Measurements from ENCODE around the gene PP2D1.
A peak's percentile ranks its signal among the peaks of the same experiment; 100 is the strongest.

Gene PP2D1

GRCh38 chr3:20012164-20012563 is at the start of gene PP2D1:
PP2D1 (minus strand) TSS chr3:20012264; CDS start chr3:20012072, 192 bp downstream.
- no peak for DNase-seq (ENCODE audit: low read depth)
- TF ChIP-seq CTCF (IDR thresholded peaks at IDR 0.05; ENCODE audit: control insufficient read depth, extremely low read depth, insufficient read depth): no peak
- H3K4me3 ChIP-seq (ENCODE audit: low read depth, low read length): no peak within 1 kb of the TSS

GRCh38 chr3:20060974-20061685 is 49.1 kb upstream of the PP2D1 start:
- no peak for DNase-seq (ENCODE audit: low read depth)
- TF ChIP-seq CTCF (IDR thresholded peaks at IDR 0.05; ENCODE audit: control insufficient read depth, extremely low read depth, insufficient read depth): no peak

GRCh38 chr3:20059929-20060328 is 47.9 kb upstream of the PP2D1 start:
- no peak for TF ChIP-seq CTCF (IDR thresholded peaks at IDR 0.05; ENCODE audit: control insufficient read depth, extremely low read depth, insufficient read depth)
- no peak for DNase-seq (ENCODE audit: low read depth)
- H3K4me3 ChIP-seq (ENCODE audit: low read depth, low read length): no peak overlapping the region

More at GRCh38 chr3:20060974-20061685, 49.1 kb upstream of the PP2D1 start:
- no peak overlapping the region for H3K4me3 ChIP-seq (ENCODE audit: low read depth, low read length)

- no peak for TF ChIP-seq CTCF (IDR thresholded peaks at IDR 0.05; ENCODE audit: control insufficient read depth, extremely low read depth, insufficient read depth)
- no peak overlapping the region for H3K4me3 ChIP-seq (ENCODE audit: low read depth, low read length)
- DNase-seq (ENCODE audit: low read depth): no peak
Observed at GRCh38 chr3:20057612-20058180, 45.6 kb upstream of the PP2D1 start.

- TF ChIP-seq CTCF (IDR thresholded peaks at IDR 0.05; ENCODE audit: control insufficient read depth, extremely low read depth, insufficient read depth): no peak
- DNase-seq (ENCODE audit: low read depth): peak; percentile 85
- no peak overlapping the region; the same call in 1 of the 2 replicates for H3K4me3 ChIP-seq (ENCODE audit: low read depth, low read length)
Observed at GRCh38 chr3:20056725-20057611, 44.9 kb upstream of the PP2D1 start.

GRCh38 chr3:20055842-20056241 is 43.8 kb upstream of the PP2D1 start:
- DNase-seq (ENCODE audit: low read depth): no peak
- no peak overlapping the region for H3K4me3 ChIP-seq (ENCODE audit: low read depth, low read length)
- no peak for TF ChIP-seq CTCF (IDR thresholded peaks at IDR 0.05; ENCODE audit: control insufficient read depth, extremely low read depth, insufficient read depth)
